ENCODE data around the gene STXBP1. TPM values are rescaled to one million over a fixed set of nuclear protein-coding genes. Genes with fewer than 3 reads are reported as not detected.

Gene STXBP1
- total and polyA plus RNA-seq, 2 experiments from 2014 or later: 27.0 to 95.5 TPM

DNA sequence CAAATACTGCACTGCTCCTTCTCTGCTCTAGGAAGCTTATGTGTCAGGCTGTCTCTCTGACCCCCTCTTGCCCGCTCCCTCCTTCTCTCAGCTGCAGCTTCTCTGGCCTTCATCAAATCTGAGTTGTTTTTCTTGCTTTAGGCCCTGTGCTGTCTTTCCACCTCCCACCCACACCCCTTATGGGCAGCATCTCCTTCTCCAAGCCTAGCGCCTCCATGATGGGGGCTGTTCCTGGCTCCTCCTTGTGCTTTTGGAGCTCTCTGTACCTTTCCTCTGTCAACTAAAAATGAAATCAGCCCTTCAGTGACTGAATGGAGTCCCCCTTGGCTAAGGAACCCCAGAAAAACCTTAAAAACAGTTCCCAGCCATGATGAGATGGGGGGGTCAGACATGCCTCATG lies 88.1 kb downstream of the STXBP1 start:
- Histone ChIP-seq H3K36me3 (no peaks in the 10 kb centered on the region), H3K9me3 (ENCODE audit: low read depth) (no peaks in the 10 kb centered on the region), H3K27ac (no peak overlapping the region), H3K4me3 (no peak overlapping the region), H3K4me1 (ENCODE audit: low read depth) (no peaks in the 10 kb centered on the region), H3K27me3 (no peaks in the 10 kb centered on the region)
- DNase-seq (ENCODE audit: low read depth in 1 of 2, low spot score in 1 of 2): no peak
- TF ChIP-seq, protein P1, sequence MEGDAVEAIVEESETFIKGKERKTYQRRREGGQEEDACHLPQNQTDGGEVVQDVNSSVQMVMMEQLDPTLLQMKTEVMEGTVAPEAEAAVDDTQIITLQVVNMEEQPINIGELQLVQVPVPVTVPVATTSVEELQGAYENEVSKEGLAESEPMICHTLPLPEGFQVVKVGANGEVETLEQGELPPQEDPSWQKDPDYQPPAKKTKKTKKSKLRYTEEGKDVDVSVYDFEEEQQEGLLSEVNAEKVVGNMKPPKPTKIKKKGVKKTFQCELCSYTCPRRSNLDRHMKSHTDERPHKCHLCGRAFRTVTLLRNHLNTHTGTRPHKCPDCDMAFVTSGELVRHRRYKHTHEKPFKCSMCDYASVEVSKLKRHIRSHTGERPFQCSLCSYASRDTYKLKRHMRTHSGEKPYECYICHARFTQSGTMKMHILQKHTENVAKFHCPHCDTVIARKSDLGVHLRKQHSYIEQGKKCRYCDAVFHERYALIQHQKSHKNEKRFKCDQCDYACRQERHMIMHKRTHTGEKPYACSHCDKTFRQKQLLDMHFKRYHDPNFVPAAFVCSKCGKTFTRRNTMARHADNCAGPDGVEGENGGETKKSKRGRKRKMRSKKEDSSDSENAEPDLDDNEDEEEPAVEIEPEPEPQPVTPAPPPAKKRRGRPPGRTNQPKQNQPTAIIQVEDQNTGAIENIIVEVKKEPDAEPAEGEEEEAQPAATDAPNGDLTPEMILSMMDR (IDR thresholded peaks at IDR 0.05; ENCODE audit: low read depth, low read length): no peak

DNA sequence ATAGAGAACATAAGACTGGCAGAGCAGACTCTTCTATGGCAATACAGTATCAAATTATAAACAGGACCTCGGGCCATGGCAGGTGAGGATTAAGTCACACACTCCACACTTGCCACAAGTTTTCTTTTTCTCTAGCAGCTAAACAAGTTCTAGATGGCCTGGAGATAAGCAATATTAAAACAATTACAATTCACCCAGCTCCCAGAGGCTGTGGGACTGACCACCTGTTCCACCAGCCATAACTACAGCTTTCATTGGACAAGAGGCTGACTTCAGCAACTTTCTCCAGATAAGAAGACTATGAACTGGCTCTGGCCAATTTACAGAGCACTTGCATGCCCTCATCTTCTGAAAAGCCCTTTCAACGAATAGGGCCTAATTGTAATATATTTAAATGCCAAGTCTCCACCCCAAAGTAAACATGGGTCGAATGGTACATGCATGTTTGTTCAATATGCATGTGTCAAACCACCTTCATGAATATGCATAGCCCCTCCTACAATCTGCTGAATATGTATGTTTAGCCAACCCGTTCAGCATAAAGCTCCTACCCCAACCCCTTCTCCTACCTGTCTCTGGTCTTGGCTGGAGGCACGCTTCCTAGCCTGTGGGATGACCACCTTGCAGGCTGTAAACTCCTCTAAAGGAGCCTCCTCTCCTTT lies 88.6 kb downstream of the STXBP1 start:
- TF ChIP-seq, protein P1 (IDR thresholded peaks at IDR 0.05; ENCODE audit: low read depth, low read length): no peak
- Histone ChIP-seq H3K4me3 (no peak overlapping the region), H3K36me3 (no peaks in the 10 kb centered on the region), H3K9me3 (ENCODE audit: low read depth) (no peaks in the 10 kb centered on the region), H3K27ac (no peak overlapping the region), H3K27me3 (no peaks in the 10 kb centered on the region), H3K4me1 (ENCODE audit: low read depth) (no peaks in the 10 kb centered on the region)
- DNase-seq (ENCODE audit: low read depth in 1 of 2, low spot score in 1 of 2): no peak

DNA sequence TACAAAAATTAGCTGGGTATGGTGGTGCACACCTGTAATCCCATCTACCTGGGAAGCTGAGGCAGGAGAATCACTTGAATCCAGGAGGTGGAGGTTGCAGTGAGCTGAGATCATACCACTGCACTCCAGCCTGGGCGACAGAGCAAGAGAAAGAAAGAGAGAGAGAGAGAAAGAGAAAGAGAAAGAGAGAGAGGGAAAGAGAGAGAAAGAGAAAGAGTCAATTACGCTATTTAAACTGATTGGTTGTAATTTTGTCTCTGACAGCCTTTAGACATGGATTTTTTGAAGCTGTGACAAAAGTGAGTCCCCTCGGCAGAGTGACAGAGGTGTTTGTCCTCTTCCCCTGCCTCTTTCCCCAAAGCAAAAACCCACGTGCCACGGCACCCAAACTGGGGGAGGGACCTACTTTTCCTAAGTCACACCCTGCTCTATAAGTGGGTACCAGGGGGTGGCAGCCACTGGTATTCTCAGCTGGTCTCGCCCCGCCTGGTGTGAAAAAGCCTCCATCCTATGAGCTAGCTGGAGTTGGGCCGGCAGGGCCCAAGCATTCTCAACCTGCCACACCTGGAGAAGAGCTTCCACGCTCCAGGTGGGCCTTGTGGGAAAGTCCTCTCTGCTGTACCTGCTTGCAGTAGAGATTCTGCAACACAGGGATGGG lies 91.3 kb downstream of the STXBP1 start:
- TF ChIP-seq, protein P1 (IDR thresholded peaks at IDR 0.05; ENCODE audit: low read depth, low read length): no peak
- H3K36me3 ChIP-seq: no peaks in the 10 kb centered on the region
- H3K4me1 ChIP-seq (ENCODE audit: low read depth): no peaks in the 10 kb centered on the region
- H3K4me3 ChIP-seq: no peak overlapping the region
- DNase-seq (ENCODE audit: low read depth in 1 of 2, low spot score in 1 of 2): no peak
- H3K27ac ChIP-seq: no peak overlapping the region
- H3K27me3 ChIP-seq: no peaks in the 10 kb centered on the region
- no peaks in the 10 kb centered on the region for H3K9me3 ChIP-seq (ENCODE audit: low read depth)

DNA sequence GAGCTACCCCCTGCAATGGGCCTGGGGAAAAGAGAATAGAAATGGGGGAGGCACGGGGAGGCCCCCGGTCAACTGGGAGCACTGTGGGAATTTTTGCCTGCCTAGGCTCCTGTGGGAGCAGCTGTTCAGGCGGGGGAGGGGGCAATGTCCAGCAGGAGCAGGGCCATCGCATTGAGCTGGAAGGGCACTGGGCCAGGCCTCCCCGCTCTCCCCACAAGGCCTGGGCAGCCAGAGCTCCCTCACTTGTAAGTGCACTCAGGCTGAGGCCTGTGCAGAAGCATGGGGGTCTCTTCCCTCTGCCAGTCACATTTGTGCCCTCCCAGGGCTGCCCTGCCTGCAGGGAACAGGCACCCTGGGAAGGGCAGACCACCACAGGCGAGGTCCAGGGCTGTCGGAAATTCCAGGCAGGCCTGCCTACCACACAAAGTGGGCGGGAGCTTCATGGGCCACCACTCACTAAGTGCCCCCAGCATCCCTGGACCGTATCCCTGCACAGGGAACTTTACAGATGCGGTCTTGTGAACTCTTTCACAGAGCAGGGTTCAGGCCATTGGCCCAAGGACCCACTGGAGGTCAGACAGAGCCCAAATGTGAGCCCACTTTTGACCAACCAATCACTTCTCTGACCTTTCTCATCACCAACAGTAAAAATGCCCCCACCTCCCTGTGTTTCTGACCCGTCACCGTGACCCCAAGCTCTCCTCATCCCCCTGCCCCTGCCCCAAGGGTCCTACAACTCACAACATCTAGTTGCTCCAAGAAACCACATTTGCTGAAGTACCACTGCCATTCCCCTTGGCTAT lies 93.7 kb downstream of the STXBP1 start:
- Histone ChIP-seq H3K27ac (no peak overlapping the region), H3K36me3 (no peaks in the 10 kb centered on the region), H3K27me3 (no peaks in the 10 kb centered on the region), H3K4me3 (no peak overlapping the region), H3K9me3 (ENCODE audit: low read depth) (no peaks in the 10 kb centered on the region), H3K4me1 (ENCODE audit: low read depth) (no peaks in the 10 kb centered on the region)
- DNase-seq (ENCODE audit: low read depth in 1 of 2, low spot score in 1 of 2): no peak
- TF ChIP-seq, protein P1 (IDR thresholded peaks at IDR 0.05; ENCODE audit: low read depth, low read length): no peak

DNA sequence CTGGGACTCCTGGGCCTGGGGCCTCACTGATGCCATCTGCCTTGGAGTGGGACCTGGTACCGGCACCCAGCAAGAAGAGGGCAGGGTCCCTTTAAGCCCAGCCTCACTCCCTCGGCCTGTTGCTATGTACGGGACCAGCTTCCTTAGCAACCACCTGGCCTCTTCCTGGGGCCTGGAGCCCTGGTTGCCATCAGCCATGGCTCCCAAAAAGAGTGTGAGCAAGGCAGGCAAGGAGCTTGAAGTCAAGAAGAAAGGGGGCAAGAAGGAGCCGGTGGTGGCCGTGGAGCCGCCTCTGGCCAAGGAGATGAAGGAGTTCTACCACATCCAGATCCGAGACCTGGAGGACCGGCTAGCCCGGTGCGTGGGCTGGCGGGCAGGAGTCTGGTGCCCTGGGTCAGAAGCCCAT lies 94.8 kb downstream of the STXBP1 start, which contains the start of gene CFAP157:
Gene CFAP157, plus strand, starts transcription at position 153 of the 406 bp plus-strand sequence. Its CDS starts 44 bp downstream, at position 197.
- no peaks in the 10 kb centered on the region for H3K36me3 ChIP-seq
- peaks cover 5% of the 10 kb centered on the region for H3K4me1 ChIP-seq (ENCODE audit: low read depth)
- TF ChIP-seq, protein P1 (IDR thresholded peaks at IDR 0.05; ENCODE audit: low read depth, low read length): no peak
- H3K4me3 ChIP-seq: no peak within 1 kb of the TSS
- peak; percentile 30 to 34 for DNase-seq (ENCODE audit: low read depth in 1 of 2, low spot score in 1 of 2)
- no peaks in the 10 kb centered on the region for H3K27me3 ChIP-seq
- no peak within 1 kb of the TSS for H3K27ac ChIP-seq
- no peaks in the 10 kb centered on the region for H3K9me3 ChIP-seq (ENCODE audit: low read depth)
